Measurements from ENCODE around the gene CHPT1. TPM values are rescaled to one million over a fixed set of nuclear protein-coding genes. Genes with fewer than 3 reads are reported as not detected.

The CHPT1 gene
- total RNA-seq, 1 experiment from 2014 or later = 28.1 TPM

DNA sequence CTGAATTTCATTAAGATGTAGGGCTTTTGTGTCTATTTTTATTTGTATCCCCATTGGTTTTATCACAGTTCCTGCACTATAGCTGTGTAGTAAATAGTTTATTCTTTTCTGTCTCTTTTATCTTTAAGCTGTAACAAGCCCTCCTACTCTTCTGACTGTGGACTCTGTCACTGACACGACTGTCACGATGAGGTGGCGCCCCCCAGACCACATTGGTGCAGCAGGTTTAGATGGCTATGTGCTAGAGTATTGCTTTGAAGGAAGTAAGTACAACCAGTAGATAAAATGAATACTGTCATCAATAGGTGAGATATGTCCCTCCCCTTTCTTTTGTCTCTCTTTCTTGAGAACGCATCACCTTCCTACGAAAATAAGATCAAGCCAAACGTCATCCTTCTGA, 34.1 kb upstream of the CHPT1 start:
- POLR2A ChIA-PET = no interaction called here
- H3K9me3 Mint-ChIP-seq (ENCODE audit: unreplicated experiment) = no peaks in the 10 kb centered on the region
- no peak overlapping the region for H3K4me3 Mint-ChIP-seq (ENCODE audit: unreplicated experiment)
- no TSS peak for BruUV-seq (replicated peaks)
- peaks cover 20% of the 10 kb centered on the region for H3K27me3 Mint-ChIP-seq (ENCODE audit: insufficient read depth, unreplicated experiment)
- CTCF ChIA-PET = interaction anchor here (1.4 kb wide), 1 partner anchor 18 kb away, joined by 4 read pairs; no protein-coding TSS in a partner anchor
- H3K4me1 Mint-ChIP-seq (ENCODE audit: insufficient read depth, unreplicated experiment) = peaks cover 6% of the 10 kb centered on the region
- TF ChIP-seq, protein P1, sequence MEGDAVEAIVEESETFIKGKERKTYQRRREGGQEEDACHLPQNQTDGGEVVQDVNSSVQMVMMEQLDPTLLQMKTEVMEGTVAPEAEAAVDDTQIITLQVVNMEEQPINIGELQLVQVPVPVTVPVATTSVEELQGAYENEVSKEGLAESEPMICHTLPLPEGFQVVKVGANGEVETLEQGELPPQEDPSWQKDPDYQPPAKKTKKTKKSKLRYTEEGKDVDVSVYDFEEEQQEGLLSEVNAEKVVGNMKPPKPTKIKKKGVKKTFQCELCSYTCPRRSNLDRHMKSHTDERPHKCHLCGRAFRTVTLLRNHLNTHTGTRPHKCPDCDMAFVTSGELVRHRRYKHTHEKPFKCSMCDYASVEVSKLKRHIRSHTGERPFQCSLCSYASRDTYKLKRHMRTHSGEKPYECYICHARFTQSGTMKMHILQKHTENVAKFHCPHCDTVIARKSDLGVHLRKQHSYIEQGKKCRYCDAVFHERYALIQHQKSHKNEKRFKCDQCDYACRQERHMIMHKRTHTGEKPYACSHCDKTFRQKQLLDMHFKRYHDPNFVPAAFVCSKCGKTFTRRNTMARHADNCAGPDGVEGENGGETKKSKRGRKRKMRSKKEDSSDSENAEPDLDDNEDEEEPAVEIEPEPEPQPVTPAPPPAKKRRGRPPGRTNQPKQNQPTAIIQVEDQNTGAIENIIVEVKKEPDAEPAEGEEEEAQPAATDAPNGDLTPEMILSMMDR (IDR thresholded peaks at IDR 0.05; ENCODE audit: unreplicated experiment) = no peak
- peaks cover 6% of the 10 kb centered on the region for H3K36me3 Mint-ChIP-seq (ENCODE audit: insufficient read depth, unreplicated experiment)
- intact Hi-C loops (cut with micrococcal nuclease) = no loop called here
- no peak overlapping the region for H3K27ac Mint-ChIP-seq (ENCODE audit: low read depth, unreplicated experiment)
- DNase-seq (ENCODE audit: unreplicated experiment) = no peak

DNA sequence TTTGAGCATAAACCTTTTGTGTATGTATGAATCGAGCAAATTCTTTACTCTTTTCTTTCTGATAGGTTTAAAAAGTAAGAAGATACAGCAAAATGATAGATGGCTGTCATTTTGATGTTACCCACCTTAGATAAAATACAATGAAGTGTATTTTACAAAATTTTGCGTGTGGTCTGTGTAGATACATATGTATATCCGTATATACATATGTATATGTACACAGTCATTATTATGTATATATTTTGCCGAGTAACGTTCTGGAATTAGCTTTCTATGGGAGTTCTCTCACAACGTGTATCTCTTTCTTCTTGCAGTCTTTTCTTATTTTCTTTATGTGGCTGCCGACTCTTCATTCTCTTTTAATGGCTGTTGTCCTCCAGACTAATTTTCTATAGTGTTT, 32.4 kb upstream of the CHPT1 start:
- ChIA-PET POLR2A (no interaction called here), CTCF (interaction anchor here (0.9 kb wide), 1 partner anchor 47 kb away, joined by 4 read pairs; no protein-coding TSS in a partner anchor)
- intact Hi-C loops (cut with micrococcal nuclease) = no loop called here
- BruUV-seq (replicated peaks) = no TSS peak
- TF ChIP-seq, protein P1 (IDR thresholded peaks at IDR 0.05; ENCODE audit: unreplicated experiment) = no peak
- Mint-ChIP-seq H3K4me3 (ENCODE audit: unreplicated experiment) (no peak overlapping the region), H3K36me3 (ENCODE audit: insufficient read depth, unreplicated experiment) (peaks cover 6% of the 10 kb centered on the region), H3K27ac (ENCODE audit: low read depth, unreplicated experiment) (no peak overlapping the region), H3K27me3 (ENCODE audit: insufficient read depth, unreplicated experiment) (peaks cover 20% of the 10 kb centered on the region), H3K9me3 (ENCODE audit: unreplicated experiment) (no peaks in the 10 kb centered on the region), H3K4me1 (ENCODE audit: insufficient read depth, unreplicated experiment) (peaks cover 6% of the 10 kb centered on the region)
- DNase-seq (ENCODE audit: unreplicated experiment) = no peak

DNA sequence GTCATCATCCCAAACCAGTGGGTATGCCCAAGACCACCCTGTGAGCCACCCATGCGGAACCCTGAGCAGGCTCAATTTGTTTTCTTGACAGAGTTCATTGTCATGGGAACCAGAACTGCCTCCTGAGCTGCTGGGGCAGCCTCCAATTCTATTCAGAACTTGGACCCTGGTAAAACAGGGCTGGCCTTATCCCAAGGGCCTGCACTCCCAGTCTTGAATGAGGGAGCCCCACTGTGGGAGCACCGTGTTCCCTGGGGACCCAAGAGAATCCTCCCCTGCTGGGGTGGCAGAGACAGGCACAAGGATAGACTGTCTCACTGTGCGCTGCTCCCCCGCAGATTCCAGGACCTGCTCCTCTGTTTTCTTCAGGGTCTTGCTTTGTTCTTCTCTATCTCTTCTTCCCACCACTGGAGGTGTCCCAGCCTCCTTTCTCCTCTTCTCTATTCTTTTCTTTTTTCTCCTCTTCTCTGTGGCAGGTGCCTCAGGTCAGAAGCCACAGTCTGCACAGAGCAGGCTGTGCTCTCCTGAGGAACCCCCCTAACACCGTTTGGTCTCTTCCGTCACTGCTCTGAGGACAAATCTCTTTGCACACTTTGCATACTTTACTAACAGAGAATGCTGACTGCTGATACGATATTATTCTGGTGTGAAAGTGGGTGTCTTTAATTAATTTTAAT, 31.2 kb upstream of the CHPT1 start:
- DNase-seq (ENCODE audit: unreplicated experiment) = no peak
- intact Hi-C loops (cut with micrococcal nuclease) = no loop called here
- H3K27ac Mint-ChIP-seq (ENCODE audit: low read depth, unreplicated experiment) = no peak overlapping the region
- H3K4me3 Mint-ChIP-seq (ENCODE audit: unreplicated experiment) = no peak overlapping the region
- H3K27me3 Mint-ChIP-seq (ENCODE audit: insufficient read depth, unreplicated experiment) = peaks cover 20% of the 10 kb centered on the region
- ChIA-PET POLR2A (no interaction called here), CTCF (interaction anchor here (0.5 to 0.7 kb wide), 2 partner anchors 174 to 1142 kb away, joined by 4 to 5 read pairs; no protein-coding TSS in a partner anchor)
- H3K36me3 Mint-ChIP-seq (ENCODE audit: insufficient read depth, unreplicated experiment) = peaks cover 6% of the 10 kb centered on the region
- H3K4me1 Mint-ChIP-seq (ENCODE audit: insufficient read depth, unreplicated experiment) = peaks cover 8% of the 10 kb centered on the region
- no peaks in the 10 kb centered on the region for H3K9me3 Mint-ChIP-seq (ENCODE audit: unreplicated experiment)
- no TSS peak for BruUV-seq (replicated peaks)
- TF ChIP-seq, protein P1 (IDR thresholded peaks at IDR 0.05; ENCODE audit: unreplicated experiment) = no peak

- intact Hi-C loops (cut with micrococcal nuclease) = no loop called here
- Mint-ChIP-seq H3K9me3 (ENCODE audit: unreplicated experiment) (no peaks in the 10 kb centered on the region), H3K36me3 (ENCODE audit: insufficient read depth, unreplicated experiment) (peaks cover 6% of the 10 kb centered on the region), H3K27ac (ENCODE audit: low read depth, unreplicated experiment) (no peak overlapping the region), H3K27me3 (ENCODE audit: insufficient read depth, unreplicated experiment) (peaks cover 20% of the 10 kb centered on the region), H3K4me3 (ENCODE audit: unreplicated experiment) (no peak overlapping the region), H3K4me1 (ENCODE audit: insufficient read depth, unreplicated experiment) (peaks cover 11% of the 10 kb centered on the region)
- no peak for DNase-seq (ENCODE audit: unreplicated experiment)
- no TSS peak for BruUV-seq (replicated peaks)
- TF ChIP-seq, protein P1 (IDR thresholded peaks at IDR 0.05; ENCODE audit: unreplicated experiment) = no peak
- ChIA-PET POLR2A (no interaction called here), CTCF (interaction anchor here (0.6 to 1.0 kb wide), 3 partner anchors 20 to 97 kb away, joined by 3 read pairs; no protein-coding TSS in a partner anchor)
Observed at GRCh38 chr12:101667591-101667990, 29.8 kb upstream of the CHPT1 start.

Measured in MCF 10A (cell line).